GM21367 (cell line): Measurements from ENCODE around the gene INPP4A.
"Not testable (repeated sequence)": the region's sequence is repeated elsewhere in the genome, so short reads cannot be mapped to it uniquely, and the experiment has no call there.

Experiments
- ATAC-seq: cut with Tn5 transposase; IDR thresholded peaks from one replicate; pipeline ENCODE4 v1.9.1; 2021; ENCODE audit not compliant: unreplicated experiment

Gene INPP4A

GRCh38 chr2:98577313-98577712 lies 132.7 kb downstream of the INPP4A start:
- ATAC-seq: no peak

GRCh38 chr2:98578231-98578630 lies 133.6 kb downstream of the INPP4A start:
- ATAC-seq: no peak

- no peak for ATAC-seq
Measured at GRCh38 chr2:98579926-98580325, 135.3 kb downstream of the INPP4A start.

GRCh38 chr2:98580656-98581284 lies 136.1 kb downstream of the INPP4A start:
- no peak for ATAC-seq

- no peak for ATAC-seq
Measured at GRCh38 chr2:98582523-98582922, 137.9 kb downstream of the INPP4A start.

GRCh38 chr2:98583276-98583675 lies 138.6 kb downstream of the INPP4A start:
- no peak for ATAC-seq

- no peak for ATAC-seq
Measured at GRCh38 chr2:98583816-98584618, 139.4 kb downstream of the INPP4A start.

- no peak for ATAC-seq
Measured at GRCh38 chr2:98585386-98585785, 140.7 kb downstream of the INPP4A start.

GRCh38 chr2:98586551-98587140 lies 142.0 kb downstream of the INPP4A start:
- no peak for ATAC-seq

GRCh38 chr2:98588880-98589431 lies 144.3 kb downstream of the INPP4A start:
- ATAC-seq: no peak

GRCh38 chr2:98589489-98589888 lies 144.8 kb downstream of the INPP4A start:
- ATAC-seq: no peak

GRCh38 chr2:98592565-98592964 lies 147.9 kb downstream of the INPP4A start:
- no peak for ATAC-seq

GRCh38 chr2:98594665-98595064 lies 150.0 kb downstream of the INPP4A start:
- not testable (repeated sequence) for ATAC-seq

GRCh38 chr2:98598781-98599428 lies 154.2 kb downstream of the INPP4A start:
- no peak for ATAC-seq

GRCh38 chr2:98601532-98602132 lies 157.0 kb downstream of the INPP4A start:
- ATAC-seq: no peak

- ATAC-seq: no peak
Measured at GRCh38 chr2:98604547-98604946, 159.9 kb downstream of the INPP4A start.

GRCh38 chr2:98605076-98605475 lies 160.4 kb downstream of the INPP4A start:
- no peak for ATAC-seq

- no peak for ATAC-seq
Measured at GRCh38 chr2:98606431-98606830, 161.8 kb downstream of the INPP4A start.

- no peak for ATAC-seq
Measured at GRCh38 chr2:98607104-98607503, 162.4 kb downstream of the INPP4A start.

- ATAC-seq: no peak
Measured at GRCh38 chr2:98607741-98608115, 163.1 kb downstream of the INPP4A start.
